Astrocyte (in vitro differentiated cells and primary cell): ENCODE data around the gene FUT2. TPM values are rescaled to one million over a fixed set of nuclear protein-coding genes. Genes with fewer than 3 reads are reported as not detected.

Source experiments
- DNase-seq: peaks from one replicate; pipeline ENCODE4 v3.0.0-alpha.2; 2010; ENCODE audit warnings: low read depth
- FAIRE-seq: peaks from 2 replicates; lab custom pipeline; 2011; peaks lifted over from hg19 to GRCh38; lab: Jason Lieb, UNC
- H2AFZ ChIP-seq: 2 replicates; pipeline ENCODE4 v1.6.0; 2012; ENCODE audit warnings: low read depth, low read length, inconsistent platforms
- H3K27ac ChIP-seq: 2 replicates; pipeline ENCODE4 v1.5.1; 2011; ENCODE audit warnings: low read depth, low read length, inconsistent platforms
- H3K27me3 ChIP-seq: 2 replicates; pipeline ENCODE4 v1.6.0; 2011; ENCODE audit warnings: low read length, inconsistent platforms; ENCODE audit not compliant: insufficient read depth
- H3K36me3 ChIP-seq: 2 replicates; pipeline ENCODE4 v1.5.1; 2011; ENCODE audit warnings: low read length, inconsistent platforms; ENCODE audit not compliant: insufficient read depth
- H3K4me1 ChIP-seq: 2 replicates; pipeline ENCODE4 v1.5.1; 2011; ENCODE audit warnings: low read length, inconsistent platforms; ENCODE audit not compliant: insufficient read depth
- H3K4me2 ChIP-seq: 2 replicates; pipeline ENCODE4 v1.6.0; 2012; ENCODE audit warnings: low read length, inconsistent platforms
- H3K4me3 ChIP-seq: 2 replicates; pipeline ENCODE4 v1.5.1; 2011; ENCODE audit warnings: low read depth, mild to moderate bottlenecking, low read length, inconsistent platforms; ENCODE audit not compliant: insufficient read depth
- H3K79me2 ChIP-seq: 2 replicates; pipeline ENCODE4 v1.6.0; 2012; ENCODE audit warnings: mild to moderate bottlenecking, low read length, inconsistent platforms; ENCODE audit not compliant: insufficient read depth
- H3K9ac ChIP-seq: 2 replicates; pipeline ENCODE4 v1.6.0; 2012; ENCODE audit warnings: mild to moderate bottlenecking, low read length, inconsistent platforms
- H3K9me3 ChIP-seq: 2 replicates; pipeline ENCODE4 v1.5.1; 2012; ENCODE audit warnings: low read depth, mild to moderate bottlenecking, low read length, inconsistent platforms; ENCODE audit not compliant: insufficient read depth
- H4K20me1 ChIP-seq: 2 replicates; pipeline ENCODE4 v1.6.0; 2012; ENCODE audit warnings: low read length, inconsistent platforms; ENCODE audit not compliant: insufficient read depth
- H3K27ac Mint-ChIP-seq: one replicate; pipeline ENCODE4 v1.8.0; 2021; ENCODE audit warnings: mild to moderate bottlenecking, mixed read lengths; ENCODE audit not compliant: unreplicated experiment
- H3K27me3 Mint-ChIP-seq: one replicate; pipeline ENCODE4 v1.8.0; 2021; ENCODE audit warnings: low read depth, mixed read lengths; ENCODE audit not compliant: unreplicated experiment
- H3K36me3 Mint-ChIP-seq: one replicate; pipeline ENCODE4 v1.8.0; 2021; ENCODE audit warnings: low read depth, mixed read lengths; ENCODE audit not compliant: unreplicated experiment
- H3K4me1 Mint-ChIP-seq: one replicate; pipeline ENCODE4 v1.8.0; 2021; ENCODE audit warnings: low read depth, mixed read lengths; ENCODE audit not compliant: unreplicated experiment
- H3K4me3 Mint-ChIP-seq: one replicate; pipeline ENCODE4 v1.8.0; 2021; ENCODE audit warnings: mild to moderate bottlenecking, moderate library complexity, mixed read lengths; ENCODE audit not compliant: unreplicated experiment
- H3K9me3 Mint-ChIP-seq: one replicate; pipeline ENCODE4 v1.8.0; 2021; ENCODE audit warnings: mild to moderate bottlenecking, mixed read lengths; ENCODE audit not compliant: unreplicated experiment
- CTCF ChIP-seq: IDR thresholded peaks from 2 replicates; pipeline ENCODE4 v1.5.1; 2011; ENCODE audit warnings: low read depth, mild to moderate bottlenecking, inconsistent platforms, low read length, moderate library complexity; ENCODE audit not compliant: insufficient read depth
- EZH2 ChIP-seq: IDR thresholded peaks from 2 replicates; pipeline ENCODE4 v1.6.1; 2012; ENCODE audit warnings: mild to moderate bottlenecking, low read length, inconsistent platforms; ENCODE audit not compliant: insufficient read depth
- total RNA-seq: library from RNA; stranded (reverse); gene quantifications from 2 replicates; pipeline ENCODE4 v1.2.1, GENCODE V29; 2021

FUT2 gene
- total RNA-seq, 1 donor from 2014 or later = not detected

GRCh38 chr19:48735031-48735615, 39.4 kb downstream of the FUT2 start:
- H3K9ac ChIP-seq = no peak overlapping the region
- Mint-ChIP-seq H3K4me1 (peaks cover 4% of the 10 kb centered on the region), H3K27me3 (peaks cover 14% of the 10 kb centered on the region), H3K36me3 (no peaks in the 10 kb centered on the region), H3K9me3 (no peaks in the 10 kb centered on the region), H3K4me3 (peak overlapping the region; percentile 70), H3K27ac (no peak overlapping the region)
- peaks cover 4% of the 10 kb centered on the region for H3K4me1 ChIP-seq
- H3K36me3 ChIP-seq = no peaks in the 10 kb centered on the region
- TF ChIP-seq CTCF (no peak), EZH2 (no peak)
- H3K79me2 ChIP-seq = no peaks in the 10 kb centered on the region
- no peaks in the 10 kb centered on the region for H3K9me3 ChIP-seq
- DNase-seq (peak; percentile 14), FAIRE-seq (no peak)
- peaks cover 9% of the 10 kb centered on the region for H3K27me3 ChIP-seq
- peak overlapping the region; percentile 23 for H3K4me3 ChIP-seq
- H3K27ac ChIP-seq = no peak overlapping the region
- peak overlapping the region; percentile 52 for H2AFZ ChIP-seq
- H3K4me2 ChIP-seq = peak overlapping the region; percentile 67
- no peaks in the 10 kb centered on the region for H4K20me1 ChIP-seq

- no peak overlapping the region for H3K4me2 ChIP-seq
These were observed 41.7 kb downstream of the FUT2 start for GRCh38 chr19:48737360-48737998.

More at GRCh38 chr19:48737360-48737998, 41.7 kb downstream of the FUT2 start:
- H3K36me3 ChIP-seq = no peaks in the 10 kb centered on the region
- Mint-ChIP-seq H3K4me1 (peaks cover 4% of the 10 kb centered on the region), H3K4me3 (no peak overlapping the region), H3K27ac (no peak overlapping the region), H3K36me3 (no peaks in the 10 kb centered on the region), H3K9me3 (peaks cover 2% of the 10 kb centered on the region), H3K27me3 (peaks cover 9% of the 10 kb centered on the region)
- H3K9ac ChIP-seq = no peak overlapping the region
- H3K79me2 ChIP-seq = no peaks in the 10 kb centered on the region
- no peaks in the 10 kb centered on the region for H3K9me3 ChIP-seq
- peaks cover 10% of the 10 kb centered on the region for H3K27me3 ChIP-seq
- peaks cover 4% of the 10 kb centered on the region for H3K4me1 ChIP-seq
- H4K20me1 ChIP-seq = no peaks in the 10 kb centered on the region
- H2AFZ ChIP-seq = no peak overlapping the region
- TF ChIP-seq CTCF (no peak), EZH2 (no peak)
- FAIRE-seq (no peak), DNase-seq (no peak)
- no peak overlapping the region for H3K4me3 ChIP-seq
- no peak overlapping the region for H3K27ac ChIP-seq
